Right lobe of liver (tissue), 4 donors: ENCODE results near the gene TMEM201.

ENCODE experiments used
- CTCF ChIP-seq, 4 donors: fragments of 200-600 bp in 3 of 4; fragments of 450-650 bp in 1 of 4; IDR thresholded peaks; one replicate each; pipeline versions ENCODE4 v1.5.1 to v1.8.0; 2016 to 2022; ENCODE audit warnings: antibody characterized with exemption in 4 of 4, mild to moderate bottlenecking in 2 of 4
- POLR2A ChIP-seq: fragments of 450-650 bp; IDR thresholded peaks from one replicate; pipeline ENCODE4 v1.6.1; 2017; ENCODE audit warnings: antibody characterized with exemption, mild to moderate bottlenecking
- donor health status: DM: no; HTN: no; CAD: no.
- donor health status: DM: no; HTN: no; CAD: no.
- donor health status: DM: no; HTN: yes; CAD: no.

- TF ChIP-seq CTCF (IDR thresholded peaks at IDR 0.05) = no peak
- no peak for TF ChIP-seq POLR2A
These were observed 50.5 kb downstream of the TMEM201 start for GRCh38 chr1:9639227-9639626.
